NCI-H2171 treated with DMSO at 0.1 percent for 48 hours (cell line): ENCODE measurements around the gene CCDC82.
A peak's percentile ranks its signal among the peaks of the same experiment; 100 is the strongest.
"Not testable (repeated sequence)": the region's sequence is repeated elsewhere in the genome, so short reads cannot be mapped to it uniquely, and the experiment has no call there.

Experiments used
- DNase-seq: peaks from one replicate; lab custom pipeline; 2025; lab: John Stamatoyannopoulos, UW

Gene CCDC82

GRCh38 chr11:96389720-96390487 lies at the start of gene CCDC82, which contains the start of gene JRKL:
CCDC82 (minus strand) TSS chr11:96389912; CDS start chr11:96384747, 5,165 bp downstream.
JRKL (plus strand) TSS chr11:96390013; CDS start chr11:96390650, 637 bp downstream.
- DNase-seq = peak; percentile 94

DNA sequence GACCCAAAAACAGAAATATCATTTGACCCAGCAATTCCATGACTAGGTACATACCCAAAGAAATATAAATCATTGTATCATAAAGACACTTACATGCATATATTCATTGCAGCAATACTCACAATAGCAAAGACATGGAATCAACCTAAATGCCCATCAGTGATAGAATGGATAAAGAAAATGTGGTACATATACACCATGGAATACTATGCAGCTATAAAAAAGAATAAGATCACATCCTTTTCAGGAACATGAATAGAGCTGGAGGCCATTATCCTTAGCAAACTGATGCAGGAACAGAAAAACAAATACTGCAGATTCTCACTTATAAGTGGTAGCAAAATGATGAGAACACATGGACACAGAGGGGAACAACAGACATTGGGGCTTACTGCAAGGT lies 42.9 kb upstream of the CCDC82 start:
- DNase-seq = not testable (repeated sequence)

DNA sequence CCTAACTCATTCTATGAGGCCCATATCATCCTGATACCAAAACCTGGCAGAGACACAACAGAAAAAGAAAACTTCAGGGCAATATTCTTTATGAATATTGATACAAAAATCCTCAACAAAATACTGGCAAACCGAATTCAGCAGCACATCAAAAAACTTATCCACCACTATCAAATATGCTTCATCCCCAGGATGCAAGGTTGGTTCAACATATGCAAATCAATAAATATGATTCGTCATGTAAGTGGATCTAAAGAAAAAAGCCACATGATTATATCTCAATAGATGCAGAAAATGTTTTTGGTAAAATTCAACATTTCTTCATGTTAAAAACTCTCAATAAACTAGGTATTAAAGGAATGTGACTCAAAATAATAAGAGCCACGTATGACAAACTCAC lies 41.0 kb upstream of the CCDC82 start:
- no peak for DNase-seq

DNA sequence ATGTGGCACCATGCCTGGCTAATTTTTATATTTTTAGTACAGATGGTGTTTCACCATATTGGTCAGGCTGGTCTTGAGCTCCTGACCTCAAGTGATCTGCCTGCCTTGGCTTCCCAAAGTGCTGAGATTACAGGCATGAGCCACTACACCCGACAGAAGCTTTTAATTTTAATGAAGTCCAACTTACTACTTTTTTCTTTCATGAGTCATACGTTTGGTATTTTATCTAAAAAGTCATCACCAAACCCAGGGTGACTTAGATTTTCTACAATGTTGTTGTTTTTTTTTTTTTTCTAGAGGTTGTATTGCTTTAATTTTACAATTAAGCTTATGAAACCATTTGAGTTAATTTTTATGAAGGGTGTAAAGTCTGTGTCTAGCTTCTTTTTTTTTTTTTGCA lies 35.0 kb upstream of the CCDC82 start:
- no peak for DNase-seq

DNA sequence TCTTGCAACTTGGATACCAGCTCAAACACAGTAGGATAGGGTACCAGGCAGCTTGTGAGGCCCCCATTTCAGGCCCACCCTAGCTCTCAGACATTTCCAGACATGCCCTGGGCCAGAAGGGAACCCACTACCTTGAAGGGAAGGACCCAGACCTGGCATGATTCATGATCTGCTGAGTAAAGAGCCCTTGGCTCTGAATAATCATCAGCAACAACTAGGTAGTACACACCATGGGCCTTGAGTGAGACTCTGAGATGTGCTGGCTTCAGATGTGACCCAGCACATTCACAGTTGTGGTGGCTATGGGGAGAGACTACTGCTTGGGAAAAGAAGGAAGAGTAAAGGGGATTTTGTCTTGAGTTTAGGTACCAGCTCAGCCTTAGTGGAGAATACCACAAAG lies 23.7 kb upstream of the CCDC82 start:
- DNase-seq = no peak

DNA sequence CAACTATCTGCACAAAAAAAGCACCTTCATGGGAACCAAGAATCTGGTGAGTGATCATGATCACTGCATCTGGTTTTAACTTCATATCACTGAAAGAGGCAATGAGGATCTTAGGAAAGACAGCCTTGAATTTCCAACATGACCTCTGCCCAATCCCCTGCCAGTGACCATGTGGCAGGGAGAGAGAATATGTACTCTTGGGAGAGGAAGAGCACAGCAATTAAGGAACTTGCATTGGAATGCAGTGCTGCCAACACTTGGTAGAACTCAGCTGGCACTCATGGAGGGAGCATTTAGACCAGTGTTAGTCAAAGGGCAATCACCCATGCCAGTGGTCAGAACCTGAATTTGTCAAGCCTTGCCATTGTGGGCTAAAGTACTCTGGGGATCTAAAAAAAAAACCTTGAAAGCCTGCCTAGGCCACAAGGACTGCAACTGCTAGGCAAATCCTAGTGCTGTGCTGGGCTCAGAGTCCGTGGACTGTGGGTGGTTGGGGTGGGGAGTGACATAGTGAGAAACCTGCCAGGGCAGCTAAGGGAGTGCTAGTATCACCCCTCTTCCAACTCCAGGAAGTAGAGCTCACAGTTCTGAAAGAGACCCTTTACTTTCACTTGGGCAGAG lies 23.2 kb upstream of the CCDC82 start:
- no peak for DNase-seq

DNA sequence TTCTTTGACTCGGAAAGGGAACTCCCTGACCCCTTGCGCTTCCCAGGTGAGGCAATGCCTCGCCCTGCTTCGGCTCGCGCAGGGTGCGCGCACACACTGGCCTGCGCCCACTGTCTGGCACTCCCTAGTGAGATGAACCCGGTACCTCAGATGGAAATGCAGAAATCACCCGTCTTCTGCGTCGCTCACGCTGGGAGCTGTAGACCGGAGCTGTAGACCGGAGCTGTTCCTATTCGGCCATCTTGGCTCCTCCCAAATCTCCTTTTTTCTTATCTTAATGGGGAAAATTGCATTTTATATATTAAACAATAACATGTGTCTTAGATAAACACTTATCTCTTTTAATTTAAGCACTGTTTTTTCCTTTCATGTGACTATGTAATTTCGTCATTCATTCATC lies 21.7 kb upstream of the CCDC82 start:
- peak; percentile 21 for DNase-seq

GRCh38 chr11:96400697-96401096 lies 11.0 kb upstream of the CCDC82 start:
- no peak for DNase-seq

GRCh38 chr11:96397863-96398262 lies 8.2 kb upstream of the CCDC82 start:
- no peak for DNase-seq

- no peak for DNase-seq
These were observed 6.9 kb upstream of the CCDC82 start for GRCh38 chr11:96396637-96397036.

DNA sequence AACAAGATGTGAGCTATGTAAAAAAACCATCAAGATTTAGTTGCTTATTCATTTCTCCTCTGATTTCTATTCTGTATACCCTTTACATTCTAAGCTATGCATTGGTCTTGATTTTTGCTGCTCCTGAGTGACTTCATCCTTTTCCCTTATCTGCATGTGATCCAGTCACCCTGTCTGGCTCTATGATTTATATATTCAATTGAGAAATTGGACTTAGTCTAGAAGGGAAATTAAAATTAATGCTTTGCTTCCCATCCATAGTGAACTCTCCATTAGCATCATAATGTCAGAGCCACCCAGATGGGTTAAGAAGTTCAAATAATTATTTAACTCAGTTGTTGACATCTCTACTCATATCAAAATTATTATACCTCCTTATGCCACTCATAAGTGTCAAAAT lies 5.1 kb upstream of the CCDC82 start:
- DNase-seq = no peak

- DNase-seq = peak; percentile 53
These were observed 4.1 kb upstream of the CCDC82 start for GRCh38 chr11:96393753-96394348.

GRCh38 chr11:96391698-96392307 lies 2.1 kb upstream of the CCDC82 start:
- no peak for DNase-seq

DNA sequence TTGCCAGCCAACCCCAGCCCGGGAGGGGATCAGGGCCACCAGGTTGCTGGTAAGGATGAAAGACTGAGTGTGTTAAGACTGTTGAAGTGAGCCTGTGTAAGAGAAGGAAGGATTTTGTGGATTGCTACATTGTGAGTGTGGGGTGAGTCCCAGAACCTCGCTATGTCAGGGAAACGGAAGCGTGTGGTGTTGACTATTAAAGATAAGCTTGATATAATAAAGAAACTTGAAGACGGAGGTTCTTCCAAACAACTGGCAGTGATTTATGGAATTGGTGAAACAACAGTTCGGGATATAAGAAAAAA lies 728 bp upstream of the CCDC82 start:
- DNase-seq = no peak

- DNase-seq = peak; percentile 77
These were observed 607 bp downstream of the CCDC82 start for GRCh38 chr11:96388891-96389719.

DNA sequence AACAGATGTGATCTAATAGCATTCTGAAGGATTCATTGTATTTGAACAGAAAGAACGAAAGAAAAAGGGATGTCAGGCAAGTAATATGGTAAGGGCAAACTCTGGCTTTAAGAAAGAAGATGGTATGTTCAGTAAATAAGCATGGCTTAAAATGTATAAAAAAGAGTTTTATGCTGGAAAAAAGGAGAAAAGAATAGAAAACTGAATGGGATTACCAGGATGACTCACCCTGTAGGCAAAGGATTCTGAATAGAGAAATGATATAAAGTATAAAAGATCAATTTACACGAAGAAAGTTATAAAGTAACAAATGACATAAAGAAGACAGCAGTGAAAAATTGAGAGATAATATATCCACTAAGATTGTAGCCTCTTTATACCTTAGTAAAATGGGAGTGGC lies 4.5 kb downstream of the CCDC82 start:
- no peak for DNase-seq

DNA sequence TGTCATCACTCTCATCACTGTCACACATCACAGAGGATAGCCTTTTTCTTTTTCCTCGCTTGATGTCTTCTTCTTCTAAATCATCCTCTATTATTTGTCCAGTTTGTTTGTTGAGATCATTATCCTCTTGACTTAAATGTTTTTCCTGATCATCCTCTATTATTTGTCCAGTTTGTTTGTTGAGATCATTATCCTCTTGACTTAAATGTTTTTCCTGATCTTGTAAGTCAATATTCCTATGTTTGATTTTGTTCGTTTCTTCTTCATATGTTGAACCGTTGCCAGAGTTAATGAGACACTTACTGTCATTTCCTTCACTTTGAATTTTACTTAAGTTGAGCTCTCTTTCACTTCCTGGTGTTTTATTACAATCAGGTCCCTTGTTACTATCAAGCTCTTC lies 5.6 kb downstream of the CCDC82 start:
- no peak for DNase-seq

GRCh38 chr11:96376796-96377195 lies 12.9 kb downstream of the CCDC82 start:
- no peak for DNase-seq

GRCh38 chr11:96373826-96374225 lies 15.9 kb downstream of the CCDC82 start:
- DNase-seq = no peak

GRCh38 chr11:96367342-96367741 lies 22.4 kb downstream of the CCDC82 start:
- no peak for DNase-seq

GRCh38 chr11:96366024-96366423 lies 23.7 kb downstream of the CCDC82 start:
- DNase-seq = no peak

- DNase-seq = no peak
These were observed 24.2 kb downstream of the CCDC82 start for GRCh38 chr11:96365493-96365892.
